ENCODE results near the gene MLLT3.

GRCh38 chr9:20463823-20464222 lies 158.5 kb downstream of the MLLT3 start:
- TF ChIP-seq POLR2A (IDR thresholded peaks at IDR 0.05) = no peak
- TF ChIP-seq, protein P1, sequence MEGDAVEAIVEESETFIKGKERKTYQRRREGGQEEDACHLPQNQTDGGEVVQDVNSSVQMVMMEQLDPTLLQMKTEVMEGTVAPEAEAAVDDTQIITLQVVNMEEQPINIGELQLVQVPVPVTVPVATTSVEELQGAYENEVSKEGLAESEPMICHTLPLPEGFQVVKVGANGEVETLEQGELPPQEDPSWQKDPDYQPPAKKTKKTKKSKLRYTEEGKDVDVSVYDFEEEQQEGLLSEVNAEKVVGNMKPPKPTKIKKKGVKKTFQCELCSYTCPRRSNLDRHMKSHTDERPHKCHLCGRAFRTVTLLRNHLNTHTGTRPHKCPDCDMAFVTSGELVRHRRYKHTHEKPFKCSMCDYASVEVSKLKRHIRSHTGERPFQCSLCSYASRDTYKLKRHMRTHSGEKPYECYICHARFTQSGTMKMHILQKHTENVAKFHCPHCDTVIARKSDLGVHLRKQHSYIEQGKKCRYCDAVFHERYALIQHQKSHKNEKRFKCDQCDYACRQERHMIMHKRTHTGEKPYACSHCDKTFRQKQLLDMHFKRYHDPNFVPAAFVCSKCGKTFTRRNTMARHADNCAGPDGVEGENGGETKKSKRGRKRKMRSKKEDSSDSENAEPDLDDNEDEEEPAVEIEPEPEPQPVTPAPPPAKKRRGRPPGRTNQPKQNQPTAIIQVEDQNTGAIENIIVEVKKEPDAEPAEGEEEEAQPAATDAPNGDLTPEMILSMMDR (IDR thresholded peaks at IDR 0.05) = no peak
